GM12878 (cell line): ENCODE results near the gene MSI2. TPM values are rescaled to one million over a fixed set of nuclear protein-coding genes. Genes with fewer than 3 reads are reported as not detected.

Experiments
- ATAC-seq: fragments of 200-7000 bp; cut with Tn5 transposase; 3 replicates; pipeline ENCODE4 v1.9.1; 2020; ENCODE audit warnings: mild to moderate bottlenecking, moderate library complexity
- BruUV-seq: library from RNA; stranded (reverse); fragments of 400-500 nt; replicated peaks from 2 replicates; lab custom pipeline; 2021; lab: Mats Ljungman, UMichigan
- CTCF ChIA-PET: fragments of 300-600 bp; sonication (Branson Sonifier 250); formaldehyde crosslinking; extraction: SDS; loops from one replicate; lab custom pipeline; 2021; ENCODE audit warnings: inconsistent platforms; lab: Yijun Ruan, JAX
- POLR2A ChIA-PET: fragments of 350-600 bp; formaldehyde crosslinking; extraction: SDS; loops from one replicate; lab custom pipeline; 2021; ENCODE audit warnings: inconsistent platforms; lab: Charles Lee
- RAD21 ChIA-PET: fragments of 300-600 bp; sonication (Branson Sonifier 250); formaldehyde crosslinking; loops from one replicate; lab custom pipeline; 2023; ENCODE audit warnings: antibody characterized with exemption; ENCODE audit not compliant: unreplicated experiment; lab: Charles Lee
- SMC1A ChIA-PET: fragments of 300-600 bp; sonication (Branson Sonifier 250); formaldehyde crosslinking; loops from one replicate; lab custom pipeline; 2023; ENCODE audit not compliant: unreplicated experiment, uncharacterized antibody; lab: Charles Lee
- DNase-seq: peaks from one replicate; pipeline ENCODE4 v3.0.0-alpha.2; 2011; ENCODE audit warnings: low read depth, low spot score
- FAIRE-seq: peaks from 3 replicates; lab custom pipeline; 2011; peaks lifted over from hg19 to GRCh38; lab: Jason Lieb, UNC
- H2AFZ ChIP-seq: 2 replicates; pipeline ENCODE4 v1.6.0; 2011; ENCODE audit warnings: low read depth, low read length, control low read depth; ENCODE audit not compliant: control insufficient read depth
- H3K27ac ChIP-seq: 2 replicates; pipeline ENCODE4 v1.5.1; 2011; ENCODE audit warnings: control low read depth; ENCODE audit not compliant: control insufficient read depth, insufficient read depth
- H3K27me3 ChIP-seq, 2 experiments: replicated peaks in 1 of 2; 2 replicates each; pipeline versions ENCODE4 v1.6.0 to v1.6.1; 2011; ENCODE audit warnings: low read length in 1 of 2; ENCODE audit not compliant: control insufficient read depth in 2 of 2, insufficient read depth in 2 of 2
- H3K36me3 ChIP-seq, 2 experiments: 2 replicates each; pipeline ENCODE4 v1.5.1; 2011; ENCODE audit warnings: low read length in 1 of 2; ENCODE audit not compliant: control insufficient read depth in 2 of 2, insufficient read depth in 2 of 2
- H3K4me1 ChIP-seq: 2 replicates; pipeline ENCODE4 v1.6.1; 2011; ENCODE audit warnings: mild to moderate bottlenecking, low read length, moderate library complexity, mixed read lengths; ENCODE audit not compliant: control insufficient read depth, insufficient read depth
- H3K4me2 ChIP-seq: 2 replicates; pipeline ENCODE4 v1.6.0; 2011; ENCODE audit warnings: control low read depth; ENCODE audit not compliant: control insufficient read depth, insufficient read depth
- H3K4me3 ChIP-seq: fragments of 200-600 bp; sonication (generic); 2 replicates; pipeline ENCODE4 v1.5.1; 2016
- H3K79me2 ChIP-seq: 2 replicates; pipeline ENCODE4 v1.6.0; 2011; ENCODE audit warnings: low read length; ENCODE audit not compliant: control insufficient read depth, insufficient read depth
- H3K9ac ChIP-seq: 2 replicates; pipeline ENCODE4 v1.8.0; 2011; ENCODE audit warnings: low read length, control low read depth, mixed read lengths; ENCODE audit not compliant: control insufficient read depth, insufficient read depth
- H3K9me3 ChIP-seq: replicated peaks from 3 replicates; pipeline ENCODE4 v1.5.1; 2011; ENCODE audit warnings: mild to moderate bottlenecking, low read length; ENCODE audit not compliant: control insufficient read depth, insufficient read depth
- H4K20me1 ChIP-seq: 2 replicates; pipeline ENCODE4 v1.6.0; 2011; ENCODE audit not compliant: control insufficient read depth, insufficient read depth
- BMI1 ChIP-seq: fragments of 450-650 bp; IDR thresholded peaks from 2 replicates; pipeline ENCODE4 v1.6.1; 2016; ENCODE audit warnings: mild to moderate bottlenecking, moderate library complexity, borderline replicate concordance
- EP300 ChIP-seq, 2 experiments: fragments of 150-350 bp in 1 of 2; IDR thresholded peaks; 2 replicates each; pipeline ENCODE4 v1.6.1; 2011 to 2012; ENCODE audit warnings: low read depth in 2 of 2, low read length in 2 of 2, borderline replicate concordance in 1 of 2, improper control_type of control experiment in 1 of 2, inconsistent platforms in 1 of 2; ENCODE audit not compliant: control insufficient read depth in 1 of 2
- GABPA ChIP-seq: IDR thresholded peaks from 2 replicates; pipeline ENCODE4 v1.6.1; 2014; ENCODE audit warnings: antibody characterized with exemption, low read depth, mild to moderate bottlenecking, inconsistent platforms
- KDM1A ChIP-seq: fragments of 200-600 bp; sonication (generic); IDR thresholded peaks from 2 replicates; pipeline ENCODE4 v1.6.1; 2016; ENCODE audit warnings: borderline replicate concordance
- NBN ChIP-seq: fragments of 450-650 bp; IDR thresholded peaks from 2 replicates; pipeline ENCODE4 v1.6.1; 2016
- RBBP5 ChIP-seq: fragments of 200-600 bp; sonication (generic); conservative IDR thresholded peaks from 2 replicates; pipeline ENCODE4 v1.6.1; 2016
- RUNX3 ChIP-seq: IDR thresholded peaks from 2 replicates; pipeline ENCODE4 v1.6.1; 2012; ENCODE audit warnings: low read length, inconsistent platforms
- SUZ12 ChIP-seq: fragments of 200-600 bp; sonication (generic); IDR thresholded peaks from one replicate; pipeline ENCODE4 v1.6.1; 2018; ENCODE audit warnings: antibody characterized with exemption, mild to moderate bottlenecking; ENCODE audit not compliant: unreplicated experiment
- TARDBP ChIP-seq: IDR thresholded peaks from 2 replicates; pipeline ENCODE4 v1.6.1; 2016; ENCODE audit warnings: borderline replicate concordance
- YBX1 ChIP-seq: fragments of 450-650 bp; IDR thresholded peaks from 2 replicates; pipeline ENCODE4 v1.6.1; 2016; ENCODE audit warnings: antibody characterized with exemption
- ZSCAN29 ChIP-seq: fragments of 450-650 bp; IDR thresholded peaks from 2 replicates; pipeline ENCODE4 v1.6.1; 2017; ENCODE audit warnings: mild to moderate bottlenecking, moderate library complexity
- ZZZ3 ChIP-seq: IDR thresholded peaks from 2 replicates; pipeline ENCODE4 v1.6.1; 2011; ENCODE audit warnings: low read depth; ENCODE audit not compliant: control insufficient read depth, insufficient read length
- WGBS: methylation state at CpG from one replicate; pipeline ENCODE4 v1.1.6; 2016; ENCODE audit warnings: low lambda C conversion rate; ENCODE audit not compliant: insufficient replicate concordance, insufficient coverage; ENCODE audit errors: missing lambda C conversion rate; 5-methylcytosine and 5-hydroxymethylcytosine counted together
- in situ Hi-C: fragments of 300-500 bp; cut with MboI; formaldehyde crosslinking; loops from 9 replicates; pipeline ENCODE4 v1.14.3; 2018; ENCODE audit warnings: mixed read lengths
- intact Hi-C: fragments of 100-400 bp; cut with micrococcal nuclease; formaldehyde crosslinking; loops from one replicate; pipeline ENCODE4 v1.14.2; 2022; ENCODE audit not compliant: unreplicated experiment
- polyA plus RNA-seq, 11 experiments: library from polyadenylated mRNA; depleted of rRNA in 4 of 11; unstranded in 6 of 11; stranded (reverse) in 5 of 11; fragments of >200 nt; fragmentation: Nextera tagmentation in 4 of 11; fragmentation: Illumina TruSeq in 1 of 11; extraction: Ambion mirVana in 4 of 11; extraction: Trizol in 1 of 11; gene quantifications; 1 replicate in 1 of 11; 2 replicates in 10 of 11; pipeline versions ENCODE4 v1.2.1 to v1.2.3, GENCODE V29; 2011 to 2016; ENCODE audit warnings: inconsistent platforms in 2 of 11, missing spikeins in 2 of 11, low read depth in 1 of 11
- total RNA-seq, 4 experiments: library from RNA; depleted of rRNA in 3 of 4; stranded (reverse); fragments of >200 nt in 3 of 4; fragmentation: Illumina TruSeq in 1 of 4; extraction: Trizol in 1 of 4; gene quantifications; 2 replicates each; pipeline versions ENCODE4 v1.2.1 to v1.2.3, GENCODE V29; 2013 to 2021
- TF ChIP-seq, protein P1 (sequence below): fragments of 450-650 bp; IDR thresholded peaks from 2 replicates; pipeline ENCODE4 v1.6.1; 2017; ENCODE audit warnings: low read depth, mild to moderate bottlenecking, moderate library complexity
- TF ChIP-seq, protein P2 (sequence below): IDR thresholded peaks from 2 replicates; pipeline ENCODE4 v1.6.1; 2012; ENCODE audit warnings: low read length, inconsistent platforms

The MSI2 gene
- total and polyA plus RNA-seq, 10 of the 15 experiments (the other 5 are each of a cell fraction or from before 2014, with no cell fraction given): 6.1 to 76.1 (median 42.0) TPM

DNA sequence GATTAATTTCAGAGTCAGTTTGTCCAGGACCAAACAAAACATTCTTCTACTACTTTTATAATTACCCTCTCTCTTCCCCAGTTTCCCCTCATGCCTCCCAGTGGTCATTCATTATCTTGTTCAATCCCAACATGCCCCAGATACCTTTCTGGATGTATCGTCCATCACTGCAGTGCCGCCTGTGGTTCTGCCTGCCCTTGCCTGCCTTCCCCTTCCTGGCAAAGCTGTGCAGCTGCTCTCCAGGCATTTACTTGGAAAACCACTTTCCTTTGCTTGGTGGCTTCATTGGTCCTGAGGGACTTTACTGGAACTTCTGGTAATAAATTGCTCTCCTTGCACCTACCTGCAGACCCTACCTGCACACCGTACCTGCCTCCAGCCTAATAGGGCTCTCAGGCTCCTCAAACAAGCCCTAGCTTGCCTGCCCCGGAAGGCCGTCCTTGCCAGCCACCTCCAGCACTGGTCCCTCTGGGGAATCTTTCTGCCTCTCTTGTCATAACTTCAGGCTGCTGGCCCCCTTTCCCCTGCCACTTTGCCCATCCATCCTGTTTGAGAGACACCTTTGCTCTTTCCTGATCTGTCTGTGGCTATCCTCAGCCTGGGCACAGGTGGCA, 19.5 kb upstream of the MSI2 start:
- CTCF ChIA-PET: no interaction called here
- ATAC-seq: no peak
- Histone ChIP-seq H3K9ac (no peak overlapping the region), H4K20me1 (no peaks in the 10 kb centered on the region), H3K4me2 (no peak overlapping the region), H3K79me2 (no peaks in the 10 kb centered on the region), H3K4me1 (no peaks in the 10 kb centered on the region), H3K27ac (no peak overlapping the region), H3K4me3 (no peak overlapping the region), H3K9me3 (no peaks in the 10 kb centered on the region), H3K36me3 (no peaks in the 10 kb centered on the region), H3K27me3 (no peaks in the 10 kb centered on the region), H2AFZ (no peak overlapping the region)
- POLR2A ChIA-PET: no interaction called here
- no peak for DNase-seq
- intact Hi-C loops (no loop called here), in situ Hi-C loops (no loop called here)
- no TSS peak for BruUV-seq
- TF ChIP-seq YBX1: no peak
- TF ChIP-seq ZSCAN29: no peak
- TF ChIP-seq EP300 (IDR thresholded peaks at IDR 0.05; ENCODE audit: borderline replicate concordance in 1 of 2, control insufficient read depth in 1 of 2, low read depth in 2 of 2, low read length in 2 of 2): no peak
- TF ChIP-seq, protein P1, sequence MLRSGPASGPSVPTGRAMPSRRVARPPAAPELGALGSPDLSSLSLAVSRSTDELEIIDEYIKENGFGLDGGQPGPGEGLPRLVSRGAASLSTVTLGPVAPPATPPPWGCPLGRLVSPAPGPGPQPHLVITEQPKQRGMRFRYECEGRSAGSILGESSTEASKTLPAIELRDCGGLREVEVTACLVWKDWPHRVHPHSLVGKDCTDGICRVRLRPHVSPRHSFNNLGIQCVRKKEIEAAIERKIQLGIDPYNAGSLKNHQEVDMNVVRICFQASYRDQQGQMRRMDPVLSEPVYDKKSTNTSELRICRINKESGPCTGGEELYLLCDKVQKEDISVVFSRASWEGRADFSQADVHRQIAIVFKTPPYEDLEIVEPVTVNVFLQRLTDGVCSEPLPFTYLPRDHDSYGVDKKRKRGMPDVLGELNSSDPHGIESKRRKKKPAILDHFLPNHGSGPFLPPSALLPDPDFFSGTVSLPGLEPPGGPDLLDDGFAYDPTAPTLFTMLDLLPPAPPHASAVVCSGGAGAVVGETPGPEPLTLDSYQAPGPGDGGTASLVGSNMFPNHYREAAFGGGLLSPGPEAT: no peak
- no peak for TF ChIP-seq RBBP5
- no peak for TF ChIP-seq NBN
- no peak for TF ChIP-seq KDM1A
- TF ChIP-seq SUZ12: no peak
- TF ChIP-seq RUNX3: no peak
- TF ChIP-seq ZZZ3: no peak
- no peak for TF ChIP-seq GABPA
- no peak for TF ChIP-seq TARDBP
- TF ChIP-seq, protein P2, sequence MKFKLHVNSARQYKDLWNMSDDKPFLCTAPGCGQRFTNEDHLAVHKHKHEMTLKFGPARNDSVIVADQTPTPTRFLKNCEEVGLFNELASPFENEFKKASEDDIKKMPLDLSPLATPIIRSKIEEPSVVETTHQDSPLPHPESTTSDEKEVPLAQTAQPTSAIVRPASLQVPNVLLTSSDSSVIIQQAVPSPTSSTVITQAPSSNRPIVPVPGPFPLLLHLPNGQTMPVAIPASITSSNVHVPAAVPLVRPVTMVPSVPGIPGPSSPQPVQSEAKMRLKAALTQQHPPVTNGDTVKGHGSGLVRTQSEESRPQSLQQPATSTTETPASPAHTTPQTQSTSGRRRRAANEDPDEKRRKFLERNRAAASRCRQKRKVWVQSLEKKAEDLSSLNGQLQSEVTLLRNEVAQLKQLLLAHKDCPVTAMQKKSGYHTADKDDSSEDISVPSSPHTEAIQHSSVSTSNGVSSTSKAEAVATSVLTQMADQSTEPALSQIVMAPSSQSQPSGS: no peak
- TF ChIP-seq BMI1: no peak
- RAD21 ChIA-PET: no interaction called here
- 50% methylated on average over 5 of the region's 5 CpGs for WGBS
- SMC1A ChIA-PET: no interaction called here
- no peak for FAIRE-seq
